Inflammatory macrophage treated with lipopolysaccharide for 4 hours (primary cell): ENCODE results near the gene AHRR.
"Not testable (repeated sequence)": the region's sequence is repeated elsewhere in the genome, so short reads cannot be mapped to it uniquely, and the experiment has no call there.

Experiments
- DNase-seq: peaks from one replicate; pipeline ENCODE4 v3.0.0-alpha.2; 2020

AHRR gene

GRCh38 chr5:306011-306805, 15.3 kb upstream of the AHRR start:
- DNase-seq: no peak

GRCh38 chr5:307306-307705, 14.2 kb upstream of the AHRR start:
- no peak for DNase-seq

- DNase-seq: no peak
Observed at GRCh38 chr5:307794-308579, 13.5 kb upstream of the AHRR start.

- no peak for DNase-seq
Observed at GRCh38 chr5:308672-309271, 12.7 kb upstream of the AHRR start.

GRCh38 chr5:309831-310230, 11.7 kb upstream of the AHRR start:
- DNase-seq: not testable (repeated sequence)

- DNase-seq: no peak
Observed at GRCh38 chr5:310516-310915, 11.0 kb upstream of the AHRR start.

GRCh38 chr5:310941-311434, 10.5 kb upstream of the AHRR start:
- DNase-seq: no peak

- no peak for DNase-seq
Observed at GRCh38 chr5:311963-312362, 9.6 kb upstream of the AHRR start.

GRCh38 chr5:312845-313244, 8.7 kb upstream of the AHRR start:
- no peak for DNase-seq

- no peak for DNase-seq
Observed at GRCh38 chr5:313265-313664, 8.2 kb upstream of the AHRR start.

GRCh38 chr5:313806-314376, 7.6 kb upstream of the AHRR start:
- no peak for DNase-seq

- no peak for DNase-seq
Observed at GRCh38 chr5:314676-315487, 6.6 kb upstream of the AHRR start.

- no peak for DNase-seq
Observed at GRCh38 chr5:315488-316209, 5.9 kb upstream of the AHRR start.

GRCh38 chr5:316210-317085, 5.1 kb upstream of the AHRR start:
- no peak for DNase-seq

- DNase-seq: peak; percentile 64
Observed at GRCh38 chr5:317086-317811, 4.3 kb upstream of the AHRR start.

- no peak for DNase-seq
Observed at GRCh38 chr5:318341-318897, 3.1 kb upstream of the AHRR start.

- DNase-seq: no peak
Observed at GRCh38 chr5:318931-319601, 2.4 kb upstream of the AHRR start.

- DNase-seq: no peak
Observed at GRCh38 chr5:320524-321229, 837 bp upstream of the AHRR start.
